GM21786 (cell line): ENCODE measurements around the gene DMTF1.

ENCODE experiments used
- ATAC-seq: cut with Tn5 transposase; IDR thresholded peaks from one replicate; pipeline ENCODE4 v1.9.1; 2021; ENCODE audit not compliant: unreplicated experiment

Gene DMTF1

DNA sequence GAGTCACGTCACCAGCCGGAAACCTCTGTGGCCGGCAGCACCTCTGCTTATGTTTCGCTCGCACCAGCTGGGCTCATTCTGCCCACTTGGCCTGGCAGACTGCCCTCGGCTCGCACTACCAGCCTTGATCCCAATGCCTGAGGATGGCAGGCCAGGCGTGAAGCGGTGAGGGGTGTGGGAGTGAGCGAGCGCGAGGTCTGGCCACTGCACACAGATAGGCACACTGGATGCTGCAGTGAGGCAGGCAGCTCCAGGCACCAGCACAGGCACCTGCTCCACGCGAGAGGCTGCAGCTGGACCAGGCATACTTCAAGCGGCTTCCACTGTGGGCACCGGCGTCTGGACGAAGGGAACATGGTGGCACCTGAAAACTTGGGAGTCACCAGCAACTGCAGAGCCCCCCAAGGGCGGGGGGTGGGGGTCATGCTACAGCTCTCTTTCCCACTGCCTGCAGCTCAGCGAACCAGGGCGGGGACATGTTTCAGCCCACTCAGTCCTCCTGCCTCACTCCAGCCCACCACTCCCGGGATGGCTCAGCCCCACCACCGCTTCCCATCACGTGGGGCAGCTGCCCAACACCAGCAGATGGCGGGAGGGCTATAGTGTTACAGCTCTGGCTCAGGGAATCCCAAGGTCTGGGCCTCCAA is 5.4 kb upstream of the DMTF1 start:
- ATAC-seq: no peak

DNA sequence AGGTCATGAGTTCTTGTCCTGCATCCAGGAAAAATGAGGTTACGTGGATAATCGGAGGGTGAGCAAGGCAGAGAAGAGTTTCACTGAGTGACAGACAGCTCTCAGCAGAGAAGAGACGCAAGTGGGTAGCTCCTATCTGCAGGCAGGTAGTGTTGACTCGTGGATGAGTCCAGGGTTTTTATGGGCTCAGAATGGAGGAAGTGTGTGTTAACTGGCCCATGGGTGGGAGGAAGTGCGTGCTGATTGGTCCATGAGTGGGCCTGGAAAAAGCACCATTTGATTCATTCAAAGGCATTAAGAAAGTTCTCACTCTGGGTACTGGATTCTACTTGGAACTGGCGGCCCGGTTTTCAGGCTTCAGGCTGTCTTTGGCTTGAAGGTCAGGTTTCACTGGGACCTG is 4.8 kb upstream of the DMTF1 start:
- no peak for ATAC-seq

DNA sequence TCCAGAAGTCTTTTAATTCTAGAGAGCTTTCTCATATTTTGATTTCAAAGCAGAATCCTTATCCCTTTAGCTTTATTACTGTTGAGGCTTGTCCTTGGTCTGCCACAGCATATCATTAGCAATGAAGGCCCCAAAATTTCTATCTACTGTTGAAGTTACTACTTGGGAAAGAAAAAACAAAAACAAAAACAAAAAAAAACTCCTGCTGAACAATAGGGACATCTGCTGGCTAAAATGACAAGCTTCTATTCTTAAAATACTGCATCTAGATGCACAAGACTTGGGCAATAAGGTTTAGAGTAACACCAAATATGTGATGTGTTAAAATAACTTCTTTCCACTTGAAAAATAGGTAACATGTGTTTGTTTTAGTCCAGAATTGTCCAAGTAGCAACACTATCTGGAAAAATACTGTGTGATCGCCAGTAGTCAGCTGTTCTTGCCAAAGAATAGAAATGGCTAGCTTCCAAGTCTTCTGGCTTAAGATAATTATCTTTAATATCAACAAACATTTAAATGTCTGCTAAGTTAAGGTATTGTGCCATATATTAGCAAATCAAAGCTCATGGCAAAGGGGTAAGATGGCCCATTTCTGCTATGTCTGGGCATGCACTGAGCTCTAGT is 3.8 kb upstream of the DMTF1 start:
- no peak for ATAC-seq

DNA sequence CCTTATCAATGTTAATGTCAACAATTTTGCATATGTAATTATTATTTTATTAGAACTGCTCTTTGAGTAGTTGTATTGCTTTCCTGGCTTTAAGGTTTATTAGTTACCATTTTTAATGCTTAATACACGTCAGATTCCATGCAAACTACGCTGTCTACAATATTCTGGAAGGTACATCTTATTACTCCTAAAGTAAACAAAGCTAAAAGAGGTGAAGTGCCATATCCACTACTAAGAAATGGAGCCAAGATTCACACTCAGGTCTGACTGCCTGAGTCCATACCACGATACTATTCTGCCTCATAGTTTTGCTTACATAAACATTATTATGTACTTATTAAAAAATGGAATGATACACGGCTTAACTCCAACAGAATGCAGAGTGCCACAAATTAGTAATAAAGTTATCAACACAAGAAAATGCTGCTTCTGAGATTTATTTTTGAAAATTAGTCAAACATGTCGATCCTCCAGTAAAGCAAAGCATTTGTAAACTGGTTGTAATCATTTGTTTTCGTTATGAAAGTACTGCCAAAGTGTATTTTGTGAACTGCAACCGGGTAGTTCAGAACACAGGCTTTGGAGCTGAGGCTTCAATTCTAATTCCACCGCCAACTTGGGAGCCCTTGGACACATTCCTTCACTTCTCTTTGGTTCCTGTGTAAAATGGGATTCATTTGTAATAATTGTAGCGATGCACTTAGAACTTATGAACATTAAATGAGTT is 1.1 kb upstream of the DMTF1 start:
- ATAC-seq: no peak

DNA sequence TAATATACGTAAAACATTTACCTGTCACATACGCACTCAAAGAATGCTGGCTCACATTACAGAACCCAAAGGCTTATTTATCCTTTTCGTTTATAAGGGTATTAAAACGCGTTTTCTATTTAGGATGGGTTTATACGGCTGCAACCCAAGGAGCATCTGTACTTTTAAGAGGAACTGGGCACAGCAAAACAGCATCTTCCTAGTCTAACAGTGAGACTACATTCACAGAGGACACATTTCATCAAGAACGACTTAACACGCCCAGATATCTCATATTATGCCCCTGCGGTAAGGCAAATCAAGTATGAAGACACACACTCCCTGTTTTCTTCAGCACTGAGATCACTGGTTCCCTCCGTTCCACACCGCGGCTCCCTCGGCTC is 533 bp upstream of the DMTF1 start:
- ATAC-seq: peak; percentile 31

DNA sequence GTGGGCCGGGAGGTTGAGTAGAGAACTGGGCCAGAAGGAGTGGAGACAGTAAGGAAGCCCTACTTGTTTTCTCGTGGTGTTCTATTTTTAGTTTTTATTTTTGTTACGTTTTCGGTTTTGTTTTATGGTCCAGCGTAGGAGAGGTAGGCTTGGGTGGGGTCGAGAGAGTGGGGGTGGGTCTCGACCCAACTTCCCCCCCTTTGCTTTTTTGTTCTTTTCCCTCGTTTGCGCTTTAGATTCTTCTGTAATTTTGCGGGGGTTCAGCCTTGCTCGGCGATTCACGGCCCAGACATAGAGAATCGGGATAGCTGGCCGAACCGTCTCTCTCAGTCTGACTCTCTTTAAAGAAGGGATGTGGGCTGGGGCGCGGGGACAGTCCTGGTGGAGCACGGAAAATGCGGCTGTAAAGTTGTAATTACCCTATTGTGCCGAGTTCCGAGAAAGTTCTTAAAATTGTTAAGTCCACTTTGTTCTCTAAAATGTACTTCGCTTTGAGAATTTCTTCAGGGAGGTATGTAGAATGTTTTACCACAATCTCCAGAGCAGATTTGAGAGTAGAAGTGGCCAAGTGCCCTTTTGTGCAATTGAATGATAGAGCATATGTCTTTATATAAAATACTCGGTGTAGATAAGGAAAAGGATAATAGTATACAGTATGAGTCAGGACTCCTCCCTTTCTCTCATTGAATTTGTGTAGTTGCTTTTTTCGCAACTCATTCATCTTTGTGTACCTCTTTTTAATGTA is 816 bp downstream of the DMTF1 start:
- ATAC-seq: peak; percentile 7

DNA sequence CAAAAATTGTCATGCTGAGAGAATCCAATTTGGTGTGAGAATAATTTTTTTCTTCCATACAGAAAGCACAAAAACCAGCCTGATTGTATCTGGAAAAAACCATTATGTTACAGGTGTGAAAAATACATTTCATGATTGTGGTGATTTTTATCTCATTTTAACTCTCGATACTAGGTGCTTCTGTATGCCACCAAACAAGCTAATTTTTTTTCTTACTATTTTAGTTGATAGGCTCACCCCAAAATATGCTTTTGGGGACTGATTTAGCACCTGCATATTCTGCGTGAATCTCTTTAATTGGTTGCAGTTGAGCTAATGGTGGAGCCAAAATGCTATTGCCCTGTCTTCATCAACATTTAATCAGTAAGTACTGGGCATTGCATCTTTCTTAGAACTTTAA is 1.9 kb downstream of the DMTF1 start:
- ATAC-seq: no peak

DNA sequence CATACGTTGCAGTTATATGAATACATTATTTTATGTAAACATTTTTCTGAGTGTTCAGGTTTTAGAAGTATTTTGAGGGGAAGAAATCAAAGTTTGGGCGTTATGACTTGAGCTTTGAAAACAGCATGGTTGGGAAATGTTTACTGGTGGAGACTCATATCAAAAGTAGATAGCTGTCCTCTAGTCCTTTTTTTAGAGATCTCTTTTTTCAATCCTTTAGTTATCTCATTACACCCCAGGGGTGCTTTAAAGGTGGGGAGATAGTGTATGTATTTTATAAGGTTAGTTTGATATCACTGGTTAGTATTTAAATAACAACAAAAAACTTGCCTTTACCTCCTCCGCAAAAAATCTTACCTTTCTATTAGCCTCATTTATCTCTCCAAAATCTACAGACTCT is 2.3 kb downstream of the DMTF1 start:
- ATAC-seq: no peak

DNA sequence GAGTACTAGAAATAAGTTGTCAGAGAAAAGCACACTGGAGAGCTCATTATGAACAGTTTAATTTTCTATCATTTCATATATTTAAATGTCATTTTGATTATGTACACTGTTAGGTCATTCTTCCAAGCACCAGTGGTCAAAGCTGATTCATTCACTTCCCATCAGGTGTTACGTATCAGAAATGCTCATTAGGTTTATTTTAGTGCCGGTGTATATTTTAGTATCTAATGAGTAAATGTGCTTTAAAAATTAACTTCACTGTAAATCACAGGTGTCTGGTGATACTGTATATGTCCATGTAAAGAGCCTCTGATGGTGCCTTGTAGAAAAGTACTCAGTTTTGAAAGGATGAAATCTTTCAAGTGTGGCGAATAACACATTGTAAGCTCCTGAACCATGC is 3.5 kb downstream of the DMTF1 start:
- no peak for ATAC-seq

DNA sequence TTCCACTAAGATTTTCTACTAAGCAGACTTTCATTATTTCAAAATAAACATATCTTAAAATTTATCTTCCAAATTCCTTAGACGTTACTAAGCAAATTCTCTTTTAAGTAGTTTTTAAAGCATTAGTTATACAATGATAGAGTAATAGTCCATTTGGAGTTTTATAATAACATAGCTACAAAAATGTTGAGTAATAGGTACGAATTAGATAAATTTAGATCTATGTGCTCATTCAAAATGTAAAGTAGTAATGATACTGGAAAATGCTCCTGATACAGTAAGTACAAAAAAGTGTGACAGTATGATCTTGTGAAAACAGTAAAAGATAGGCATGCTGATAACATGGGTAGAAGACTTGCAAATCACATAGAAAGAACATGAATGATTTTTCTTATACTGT is 4.5 kb downstream of the DMTF1 start:
- no peak for ATAC-seq

DNA sequence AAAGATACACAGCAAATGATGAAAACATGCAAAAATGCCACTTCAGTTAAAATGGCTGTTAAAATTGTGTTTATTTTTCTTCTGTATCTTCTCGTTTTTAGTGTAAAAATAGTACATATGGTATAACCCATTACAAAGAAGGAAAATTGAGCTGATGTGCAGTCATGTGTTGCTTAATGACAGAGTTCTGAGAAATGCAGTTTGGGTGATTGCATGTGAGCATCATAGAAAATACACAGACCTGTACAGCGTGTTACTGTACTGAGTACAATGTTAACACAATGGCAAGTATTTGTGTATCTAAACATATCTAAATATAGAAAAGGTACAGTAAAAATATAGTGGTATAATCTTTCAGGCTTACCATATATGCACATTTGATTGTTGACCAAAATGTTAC is 7.3 kb downstream of the DMTF1 start:
- no peak for ATAC-seq

DNA sequence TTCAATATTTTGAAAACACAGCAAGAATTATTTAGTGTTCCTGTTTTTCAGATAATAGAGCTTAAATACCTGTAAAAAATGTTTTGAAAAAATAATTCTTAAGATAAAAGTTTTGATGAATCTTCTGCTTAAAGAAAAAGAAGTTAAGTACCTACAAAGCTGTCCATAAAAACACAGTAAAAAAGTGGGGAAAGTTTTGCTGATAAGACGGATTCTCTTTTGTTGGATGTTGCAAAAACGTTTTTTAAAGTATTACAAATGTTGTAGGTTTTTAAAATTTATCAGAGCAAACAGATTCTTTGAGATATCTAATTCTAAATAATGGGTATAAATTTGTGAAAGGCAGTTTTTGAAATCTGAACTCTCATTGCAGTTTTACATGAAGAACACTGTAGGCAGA is 12.2 kb downstream of the DMTF1 start:
- no peak for ATAC-seq

DNA sequence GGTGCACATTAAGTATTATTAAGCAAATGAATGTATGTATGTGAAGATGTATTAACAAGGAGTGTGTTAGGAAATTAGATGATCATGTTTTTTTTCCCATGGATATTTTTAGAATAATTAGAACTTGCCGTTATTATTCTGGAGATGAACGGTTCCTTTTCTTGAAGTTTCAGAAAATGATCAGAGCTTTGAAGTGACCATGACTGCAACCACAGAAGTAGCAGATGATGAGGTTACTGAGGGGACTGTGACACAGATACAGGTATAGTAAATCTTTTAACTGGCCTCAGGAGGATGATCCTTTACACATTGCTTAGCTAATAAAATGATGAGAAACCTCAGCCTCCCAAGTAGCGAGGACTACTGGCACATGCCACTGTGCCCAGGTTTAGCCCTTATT is 18.6 kb downstream of the DMTF1 start:
- no peak for ATAC-seq

DNA sequence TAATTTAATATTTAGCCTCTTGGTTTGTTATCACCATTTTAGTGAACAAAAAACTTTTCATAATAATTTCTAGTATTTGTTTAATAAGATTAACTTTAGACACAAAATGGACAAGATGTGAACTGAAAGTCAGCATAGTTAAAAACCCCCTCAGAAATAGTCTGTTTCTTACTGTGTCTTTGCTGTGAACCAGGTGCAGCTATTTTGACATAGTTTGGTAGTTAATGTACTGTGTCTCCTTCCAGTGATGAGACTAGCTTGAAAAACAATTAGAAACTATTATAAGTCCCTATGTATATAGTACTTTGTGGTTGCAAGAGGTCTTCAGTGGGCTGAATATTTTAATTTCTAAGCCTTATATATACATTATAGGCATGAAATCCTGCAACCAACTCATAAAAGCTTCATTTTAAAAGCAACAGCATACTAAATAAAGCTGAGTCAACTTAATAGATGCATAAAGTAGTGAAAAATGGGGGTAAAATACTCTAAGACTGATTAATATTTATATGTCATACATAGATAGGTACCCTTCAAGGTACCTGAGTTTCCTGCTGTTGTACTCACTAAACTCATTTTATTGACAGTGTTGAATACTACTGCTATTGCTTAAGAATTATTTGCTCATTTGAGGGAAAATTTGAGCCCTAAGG is 19.2 kb downstream of the DMTF1 start:
- no peak for ATAC-seq

DNA sequence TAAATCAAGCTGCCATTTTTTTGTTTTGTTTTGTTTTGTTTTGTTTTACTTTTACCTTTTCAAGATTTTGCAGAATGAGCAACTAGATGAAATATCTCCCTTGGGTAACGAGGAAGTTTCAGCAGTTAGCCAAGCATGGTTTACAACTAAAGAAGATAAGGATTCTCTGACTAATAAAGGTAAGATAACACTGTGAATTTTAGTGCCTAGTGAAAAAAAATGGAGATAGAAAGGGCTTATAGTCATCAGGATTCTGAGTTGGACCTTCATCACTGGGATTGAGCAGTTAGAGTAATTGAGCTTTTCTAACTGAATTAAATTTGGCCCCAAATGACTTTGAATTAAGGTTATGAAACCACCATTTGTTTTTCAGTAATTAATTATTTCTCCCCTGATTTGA is 21.2 kb downstream of the DMTF1 start:
- ATAC-seq: no peak

DNA sequence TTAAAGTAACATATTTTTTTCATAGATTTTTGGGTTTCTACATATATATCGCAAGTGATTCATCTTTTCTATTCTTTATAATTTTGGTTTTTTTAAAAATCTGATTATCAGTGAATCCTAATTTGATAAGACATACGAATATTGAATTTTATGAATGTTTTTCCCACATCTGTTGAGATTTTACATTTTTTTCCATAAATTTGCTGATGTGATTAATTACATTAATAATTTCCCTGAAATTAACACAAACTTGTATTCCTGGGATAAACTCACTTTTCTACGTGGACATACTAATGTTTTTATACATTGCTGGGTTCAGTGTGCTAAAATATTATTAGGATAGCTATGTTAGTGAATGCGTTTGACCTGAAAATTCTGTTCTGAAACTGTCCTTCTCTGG is 26.1 kb downstream of the DMTF1 start:
- ATAC-seq: no peak

DNA sequence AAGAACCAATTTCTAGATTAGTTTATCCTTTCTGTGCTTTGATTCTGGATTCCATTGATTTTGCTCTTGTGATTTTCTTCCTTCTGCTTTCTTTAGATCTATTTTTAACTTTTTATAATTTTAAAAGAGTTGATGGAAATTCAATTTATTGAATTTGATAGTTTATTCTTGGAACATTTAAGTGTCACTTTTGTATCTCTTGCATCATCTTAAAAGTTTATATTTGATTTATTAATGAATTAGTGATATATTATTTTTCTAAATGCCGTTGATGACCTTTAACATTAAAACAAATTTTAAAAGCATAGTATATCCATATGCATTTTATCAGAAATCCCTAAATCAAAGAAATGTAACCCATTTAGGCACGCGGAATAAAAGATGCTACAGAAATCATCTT is 26.9 kb downstream of the DMTF1 start:
- no peak for ATAC-seq

DNA sequence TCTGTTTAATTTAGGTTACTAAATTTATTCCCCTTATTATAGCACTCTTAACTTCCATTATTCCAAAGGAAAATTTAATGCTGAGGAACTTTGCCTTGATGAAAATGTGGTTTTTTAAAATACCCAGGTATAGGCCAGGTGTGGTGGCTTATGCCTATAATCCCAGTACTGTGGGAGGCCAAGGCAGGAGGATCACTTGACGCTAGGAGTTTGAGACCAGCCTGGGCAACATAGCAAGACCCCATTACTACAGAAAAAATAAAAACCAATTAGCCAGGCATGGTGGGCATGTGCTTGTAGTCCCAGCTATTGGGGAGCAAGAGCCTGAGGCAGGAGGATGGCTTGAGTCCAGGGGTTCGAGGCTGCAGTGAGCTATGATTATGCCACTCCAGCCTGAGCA is 34.9 kb downstream of the DMTF1 start:
- ATAC-seq: no peak

DNA sequence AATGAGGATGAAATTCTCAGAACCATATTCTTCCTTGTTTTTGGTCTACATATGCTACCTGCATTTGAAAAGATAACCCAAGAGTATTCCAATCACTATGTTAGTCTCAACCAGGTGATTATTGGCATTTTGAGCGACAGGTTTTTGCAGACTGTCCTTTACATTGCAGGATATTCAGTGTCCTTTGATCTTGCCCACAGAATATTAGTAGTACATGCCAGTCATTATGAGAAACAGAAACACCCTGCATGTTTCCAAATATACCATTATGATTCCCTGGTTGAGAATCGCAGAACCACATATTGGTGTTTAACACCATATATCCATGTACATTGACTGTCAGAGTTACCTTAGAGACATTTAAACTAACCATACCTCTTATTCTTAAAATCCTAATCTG is 36.7 kb downstream of the DMTF1 start:
- ATAC-seq: no peak

DNA sequence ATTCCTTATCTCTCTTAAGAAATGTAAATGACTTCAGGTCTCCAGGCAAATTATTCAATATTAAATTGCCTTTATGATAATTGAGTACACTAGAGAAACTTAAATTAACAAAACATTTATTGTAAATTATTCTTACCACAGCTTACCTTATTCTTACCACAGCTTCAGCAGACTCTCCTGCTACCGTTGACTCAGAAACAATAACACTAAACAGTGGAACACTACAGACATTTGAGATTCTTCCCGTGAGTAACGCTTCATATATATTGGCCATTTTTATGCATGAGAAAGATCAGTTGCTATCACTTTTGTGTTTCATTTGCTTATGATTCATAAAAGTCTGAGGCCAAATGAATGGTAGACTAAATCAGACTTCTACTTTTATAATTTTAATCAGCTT is 38.5 kb downstream of the DMTF1 start:
- ATAC-seq: no peak

DNA sequence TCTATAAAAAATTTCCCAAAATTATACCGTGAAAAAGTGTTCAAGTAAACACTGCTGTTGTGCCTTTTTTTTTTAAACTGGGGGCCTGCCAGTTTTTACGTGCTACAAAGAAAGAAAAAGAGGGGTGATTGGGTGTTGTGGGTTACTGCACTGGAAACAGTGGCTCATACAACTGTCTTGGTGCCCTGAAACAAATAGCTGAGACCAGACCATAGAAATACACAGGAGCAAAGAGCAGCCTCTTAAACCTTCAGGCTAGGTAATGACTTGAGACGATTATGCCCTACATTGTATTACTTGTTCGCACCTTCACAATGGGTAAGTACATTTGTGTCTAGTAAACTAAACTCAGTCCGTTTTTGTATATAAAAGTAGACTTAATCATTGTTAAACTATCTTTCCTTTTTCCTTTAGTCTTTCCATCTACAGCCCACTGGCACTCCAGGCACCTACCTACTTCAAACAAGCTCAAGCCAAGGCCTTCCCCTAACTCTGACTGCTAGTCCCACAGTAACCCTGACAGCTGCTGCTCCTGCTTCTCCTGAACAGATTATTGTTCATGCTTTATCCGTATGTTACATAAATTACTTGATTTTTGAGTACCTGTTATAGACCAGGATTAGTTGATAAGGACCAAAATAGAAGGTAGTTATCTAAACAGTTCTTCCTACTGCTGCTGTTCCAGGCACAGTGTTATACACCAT is 40.7 kb downstream of the DMTF1 start:
- ATAC-seq: no peak
